ENCODE measurements around the gene PTPRK.

The PTPRK gene

DNA sequence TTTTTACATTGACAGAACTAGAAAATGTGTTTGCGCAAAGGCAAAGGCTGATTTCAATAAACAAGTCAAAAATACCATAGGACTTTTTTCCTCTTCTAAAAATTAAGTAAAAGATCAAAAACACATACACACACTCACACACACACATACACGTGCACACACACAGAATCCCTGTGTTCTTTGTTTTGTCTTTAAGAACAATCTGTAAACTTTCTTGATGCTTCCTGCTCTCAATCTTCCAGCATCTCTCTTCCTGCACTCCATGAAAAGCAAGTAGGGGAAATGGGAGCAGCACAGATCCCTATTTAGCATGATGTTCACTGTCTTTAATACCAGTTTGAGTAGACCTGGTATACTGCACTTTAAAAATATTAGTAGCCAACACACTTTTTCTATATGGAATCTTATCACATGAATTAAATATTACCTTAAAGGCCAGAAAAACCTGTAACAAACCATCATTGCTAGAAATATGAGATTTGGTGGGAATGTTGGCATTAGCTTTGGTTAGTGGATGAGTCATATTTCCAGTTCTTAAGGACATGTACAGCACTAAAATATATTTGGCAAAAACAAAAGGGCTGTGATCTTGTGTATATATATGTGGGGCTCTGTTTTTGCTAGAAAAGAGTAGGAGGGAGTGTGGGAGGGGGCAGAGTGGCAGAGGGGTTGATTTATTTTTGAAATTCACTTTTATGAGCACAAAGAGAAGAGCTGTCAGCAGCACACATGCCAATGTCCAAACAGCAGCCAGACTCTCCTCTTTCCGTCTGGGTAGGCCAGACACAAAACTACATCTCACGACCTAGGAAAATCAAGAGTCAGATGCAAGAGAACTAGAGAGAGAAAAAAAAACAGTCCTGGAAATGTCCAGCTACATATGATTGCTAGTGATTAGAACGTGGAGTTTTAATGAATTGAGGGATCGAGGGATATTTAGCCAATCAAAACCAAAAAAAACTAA lies 4.6 kb downstream of the PTPRK start:
- DNase-seq, result no peak

DNA sequence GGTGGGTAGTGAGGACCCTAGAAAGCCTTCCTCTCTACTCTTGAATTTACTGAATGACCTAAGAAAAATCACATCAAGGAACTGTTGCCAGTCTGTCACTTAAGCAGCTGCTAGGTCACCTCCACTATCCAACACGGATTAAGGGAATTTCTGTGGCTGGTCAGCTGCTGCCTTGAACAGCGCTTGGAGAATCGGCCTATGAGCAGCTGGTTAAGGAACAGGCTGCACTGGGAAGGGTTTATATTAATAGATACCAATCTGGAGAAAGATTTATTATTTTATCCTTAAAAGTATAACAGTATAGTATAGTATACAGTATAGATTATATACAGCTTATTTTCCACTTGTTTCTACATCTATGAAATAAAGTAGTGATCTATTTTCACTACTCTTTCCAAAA lies 6.5 kb downstream of the PTPRK start:
- no peak for DNase-seq

DNA sequence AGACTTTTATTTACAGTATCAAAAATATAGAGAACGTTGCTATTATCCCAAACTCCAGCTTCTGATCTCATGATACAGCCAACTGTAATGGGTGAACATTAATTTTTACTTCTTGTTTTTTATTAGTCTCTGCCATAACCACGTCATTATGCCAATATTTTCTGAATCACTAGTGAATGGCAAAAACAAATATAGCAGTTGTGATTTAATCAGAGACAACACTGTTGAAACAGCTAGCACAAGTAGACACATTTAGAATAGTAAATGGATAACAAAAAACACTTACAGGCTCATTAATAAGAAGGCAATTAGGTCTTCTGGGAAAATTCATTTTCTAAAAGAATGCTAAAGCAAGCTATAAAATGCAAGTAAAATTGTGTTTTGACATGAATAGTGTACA lies 8.1 kb downstream of the PTPRK start:
- DNase-seq, result no peak

DNA sequence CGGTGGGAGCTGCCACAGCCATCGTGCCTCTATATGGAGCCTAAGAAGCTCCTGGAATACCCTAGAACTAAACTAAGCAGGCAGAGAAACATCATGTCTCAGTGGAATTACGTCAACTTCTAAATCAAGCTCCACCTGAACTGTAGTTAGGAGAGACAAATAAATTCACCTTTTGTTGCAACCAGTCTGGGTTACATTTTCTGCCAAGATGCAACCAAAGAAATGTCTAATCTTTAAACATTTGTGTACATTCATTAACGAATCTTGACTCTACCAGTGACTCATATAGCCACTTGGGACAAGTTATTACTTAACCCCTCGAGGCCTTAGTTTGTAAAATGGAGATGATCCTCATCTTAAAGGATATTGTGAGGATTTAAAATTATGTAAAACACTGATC lies 8.9 kb downstream of the PTPRK start:
- DNase-seq, result no peak

DNA sequence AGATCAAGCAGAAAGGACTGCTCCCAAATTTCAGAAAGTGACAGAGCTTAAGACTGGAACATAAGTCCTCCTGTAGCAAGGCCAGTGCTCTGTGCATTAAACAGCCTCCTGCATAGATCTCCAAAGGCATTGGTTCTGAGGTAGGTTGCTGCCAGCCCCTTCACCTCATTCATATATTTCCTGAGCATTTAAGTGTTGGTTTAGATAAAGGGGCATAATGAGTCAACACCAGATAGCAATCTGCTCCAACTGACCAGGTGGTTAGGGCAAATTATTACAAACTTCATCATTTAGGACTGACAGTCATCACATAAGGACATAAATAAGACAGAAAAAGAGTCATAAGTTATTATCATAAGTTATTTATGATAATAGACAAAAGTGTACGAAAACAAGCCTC lies 10.7 kb downstream of the PTPRK start:
- no peak for DNase-seq

DNA sequence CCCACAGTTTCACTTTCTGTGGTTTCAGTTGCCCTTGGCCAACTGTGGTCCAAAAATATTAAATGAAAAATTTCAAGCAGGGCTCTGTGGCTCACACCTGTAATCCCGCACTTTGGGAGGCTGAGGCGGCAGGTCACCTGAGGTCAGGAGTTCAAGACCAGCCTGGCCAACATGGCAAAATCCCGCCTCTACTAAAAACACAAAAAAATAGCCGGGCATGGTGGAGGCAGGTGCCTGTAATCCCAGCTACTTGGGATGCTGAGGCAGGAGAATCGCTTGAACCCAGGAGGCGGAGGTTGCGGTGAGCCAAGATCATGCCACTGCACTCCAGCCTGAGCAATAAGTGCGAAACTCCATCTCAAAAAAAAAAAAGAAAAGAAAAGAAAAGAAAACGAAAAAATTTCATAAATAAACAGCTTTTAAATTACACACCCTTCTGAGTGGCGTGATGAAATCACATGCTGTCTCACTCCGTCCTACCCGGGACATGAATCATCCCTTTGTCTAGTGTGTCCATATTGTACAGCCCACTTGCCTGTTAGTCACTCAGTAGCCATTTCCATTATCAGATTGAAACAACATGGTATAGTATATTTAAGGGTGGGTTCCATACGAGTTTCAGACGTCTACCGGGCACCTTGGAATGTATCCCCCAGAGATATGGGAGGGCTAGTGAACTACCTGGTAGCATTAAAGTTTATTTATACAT lies 11.7 kb downstream of the PTPRK start:
- DNase-seq, result no peak

DNA sequence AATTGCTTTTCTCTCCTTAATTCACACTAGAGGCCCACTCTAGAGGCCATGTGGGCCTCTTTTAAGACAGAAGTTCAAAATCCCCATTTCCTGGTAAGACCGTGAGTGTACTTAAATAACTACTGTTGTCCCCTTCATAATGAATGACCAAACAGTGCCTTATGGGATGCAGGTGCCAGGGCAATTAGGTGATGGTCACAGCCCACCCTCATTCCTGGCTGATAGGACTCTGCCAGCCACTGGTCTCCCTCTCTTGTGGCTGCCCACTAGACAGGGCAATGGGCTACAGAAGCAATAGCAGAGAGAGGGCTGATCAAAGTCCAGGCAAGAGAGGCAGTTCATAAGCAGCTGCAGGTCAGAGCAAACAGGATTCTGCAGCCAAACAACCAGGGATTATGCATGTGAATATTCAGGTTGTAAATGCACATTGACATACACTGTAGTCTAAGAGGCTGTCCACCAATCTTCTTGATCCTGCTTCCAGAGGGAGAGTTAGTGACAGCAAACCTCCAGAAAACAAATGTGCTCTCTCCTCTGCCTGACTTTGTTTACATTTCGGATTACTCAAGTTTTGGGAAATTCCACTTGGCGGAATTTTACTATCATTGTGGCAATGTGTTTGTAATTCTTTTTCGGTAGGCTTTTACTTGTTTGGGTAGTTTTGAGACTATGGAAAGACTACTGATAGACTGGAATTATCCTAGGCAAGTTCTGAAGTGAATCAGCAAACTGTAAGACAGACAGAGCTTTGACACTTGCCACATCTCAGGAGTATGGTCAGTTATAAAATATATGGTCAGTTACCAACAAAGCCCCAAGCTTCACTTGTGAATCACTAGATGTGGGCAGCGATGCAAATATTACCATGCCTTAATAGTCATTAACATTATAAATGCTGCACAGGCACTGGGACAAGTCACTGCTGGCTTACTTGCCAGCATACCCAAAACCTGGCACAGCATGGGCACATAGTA lies 12.8 kb downstream of the PTPRK start:
- DNase-seq, result no peak

DNA sequence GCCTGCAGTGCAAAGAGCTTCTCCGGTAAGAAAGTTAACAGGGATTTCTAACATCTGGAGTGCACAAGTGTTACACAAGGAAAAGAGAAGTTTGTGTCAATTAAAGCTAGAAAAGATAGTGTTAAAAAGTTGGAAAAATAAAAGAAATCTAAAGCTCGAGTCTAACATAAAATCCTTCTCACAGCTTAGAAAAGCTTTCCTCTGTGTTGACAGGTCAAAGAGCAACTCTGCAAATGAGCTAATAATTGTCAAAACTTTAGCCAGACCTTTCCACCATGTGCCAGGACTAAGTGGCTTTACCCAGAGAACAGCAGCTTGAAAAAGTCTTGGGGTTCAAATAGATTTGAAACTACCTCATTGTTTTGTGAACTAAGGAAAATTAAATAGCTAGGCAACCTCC lies 14.8 kb downstream of the PTPRK start:
- no peak for DNase-seq

DNA sequence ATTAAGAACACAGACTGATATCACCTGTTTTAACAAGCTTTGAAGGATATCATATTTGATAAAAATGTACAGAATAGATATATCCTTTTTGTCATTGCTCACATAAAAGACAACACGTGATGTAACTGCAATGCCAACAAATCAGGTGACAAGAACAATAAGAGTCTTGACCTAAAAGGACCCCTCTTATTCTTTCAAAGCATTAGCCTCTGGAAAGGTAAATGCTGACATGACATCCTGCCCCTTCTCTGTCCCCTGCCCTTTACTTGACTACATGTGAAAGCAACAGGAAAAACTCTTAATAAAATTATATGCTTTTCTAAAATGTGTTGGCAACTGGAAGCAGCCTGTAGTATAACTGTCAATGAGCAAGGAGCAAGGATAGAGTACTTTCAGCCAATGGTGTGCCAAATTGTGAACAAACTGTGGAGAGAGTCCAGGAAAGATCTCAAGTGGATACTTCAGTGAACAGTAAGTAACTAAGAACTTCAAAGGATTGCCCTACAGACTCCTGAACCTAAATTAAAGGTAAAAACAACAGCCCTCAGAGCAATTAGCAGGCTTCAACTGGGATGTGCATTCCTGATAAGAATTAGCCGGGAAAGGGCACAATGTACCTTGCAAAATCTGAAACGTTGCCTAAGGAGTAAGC lies 16.3 kb downstream of the PTPRK start:
- no peak for DNase-seq

DNA sequence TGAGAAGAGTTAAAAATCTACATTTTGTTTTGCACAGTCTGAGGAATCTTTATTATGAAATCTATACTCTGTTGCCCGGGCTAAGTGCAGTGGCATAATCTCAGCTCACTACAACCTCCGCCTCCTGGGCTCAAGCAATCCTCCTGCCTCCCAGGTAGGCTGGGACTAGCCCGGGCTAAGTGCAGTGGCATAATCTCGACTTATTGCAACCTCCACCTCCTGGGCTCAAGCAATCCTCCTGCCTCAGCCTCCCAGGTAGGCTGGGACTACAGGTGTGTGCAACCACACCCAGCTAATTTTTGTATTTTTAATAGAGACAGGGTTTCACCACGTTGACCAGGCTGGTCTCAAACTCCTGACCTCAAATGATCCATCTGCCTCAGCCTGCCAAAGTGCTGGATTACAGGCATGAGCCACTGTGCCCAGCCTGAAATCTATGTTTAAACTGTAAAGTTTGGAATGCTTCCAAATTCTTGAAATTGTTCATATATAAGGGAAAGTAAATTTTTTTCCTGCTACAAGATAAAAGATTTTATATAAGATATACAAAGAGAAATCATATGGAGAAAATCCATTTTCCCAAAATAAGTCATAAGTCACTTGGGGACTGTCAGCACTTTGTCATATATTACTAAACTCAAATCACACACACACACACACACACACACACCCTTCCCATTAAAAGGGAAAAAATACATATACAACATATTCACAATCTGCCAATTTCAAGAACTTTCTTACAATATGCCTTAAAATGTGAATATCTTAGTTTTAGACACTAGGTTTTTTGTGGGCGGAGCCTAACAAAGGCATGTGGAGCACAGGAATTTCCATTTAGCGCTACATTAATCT lies 19.4 kb downstream of the PTPRK start:
- DNase-seq, result no peak

DNA sequence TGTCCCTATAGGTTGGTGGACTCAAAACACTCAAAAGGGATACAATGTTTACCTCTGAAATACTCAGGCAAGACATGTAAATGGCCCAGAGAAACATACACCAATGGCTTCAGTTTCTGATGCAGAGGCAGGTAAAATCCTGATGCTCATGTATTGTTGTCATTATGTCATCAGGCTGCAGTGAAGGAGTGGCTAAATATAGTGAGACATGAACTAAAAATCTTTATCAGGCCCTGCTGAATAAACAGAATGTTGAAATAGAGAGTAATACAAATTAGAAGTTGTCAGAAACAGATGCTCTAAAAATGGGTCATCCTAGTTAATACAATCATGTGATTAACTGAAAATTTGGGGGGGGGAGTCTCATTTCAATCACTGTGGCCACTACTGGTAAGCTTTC lies 20.4 kb downstream of the PTPRK start:
- no peak for DNase-seq

DNA sequence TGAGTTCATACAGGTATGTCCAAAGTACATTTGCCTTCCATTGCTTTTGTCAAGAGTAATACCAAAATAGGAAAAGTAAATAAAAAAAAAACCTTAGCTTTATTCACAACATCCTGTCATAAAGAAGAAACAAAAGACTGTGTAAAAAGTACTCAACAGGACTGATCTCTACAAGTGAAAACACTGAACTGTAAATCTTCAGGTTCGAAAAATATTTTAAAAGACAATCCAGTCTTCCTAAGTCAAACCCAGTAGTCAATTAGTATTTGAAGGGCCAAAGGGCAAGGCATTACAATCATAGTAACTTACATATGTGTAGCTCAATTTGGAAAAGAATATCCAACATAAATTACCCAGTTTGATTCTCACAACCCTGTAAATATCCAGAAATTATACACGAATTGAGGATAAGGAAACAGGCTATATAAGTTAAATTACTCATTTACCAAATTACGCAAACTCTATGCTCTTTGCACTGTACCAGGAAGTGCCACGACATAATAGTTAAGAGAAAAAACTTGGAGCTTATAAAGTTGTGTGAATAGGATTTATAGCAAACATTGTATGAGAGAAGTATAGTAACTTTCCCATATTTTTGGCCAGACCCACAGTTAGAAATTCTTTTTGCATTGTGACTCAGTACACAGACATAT lies 21.2 kb downstream of the PTPRK start:
- no peak for DNase-seq

DNA sequence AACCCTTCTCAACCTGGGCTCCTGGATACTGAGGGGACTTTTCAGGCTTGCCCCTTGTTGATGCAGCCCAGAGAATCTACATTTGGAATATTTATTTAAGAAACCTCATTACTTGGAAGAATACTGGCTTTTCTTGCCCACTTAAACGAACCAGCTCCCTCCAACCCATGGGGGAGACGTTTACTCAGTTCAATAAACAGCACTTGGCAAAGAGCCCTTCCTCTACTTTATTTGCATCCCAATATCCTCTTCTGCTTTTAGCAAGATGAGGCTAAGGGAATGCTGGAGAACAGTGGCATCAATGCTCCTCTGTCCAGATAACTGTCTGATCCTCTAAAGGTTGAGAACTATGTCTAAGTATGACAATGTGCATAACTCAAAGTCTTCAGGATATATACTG lies 22.2 kb downstream of the PTPRK start:
- DNase-seq, result no peak

DNA sequence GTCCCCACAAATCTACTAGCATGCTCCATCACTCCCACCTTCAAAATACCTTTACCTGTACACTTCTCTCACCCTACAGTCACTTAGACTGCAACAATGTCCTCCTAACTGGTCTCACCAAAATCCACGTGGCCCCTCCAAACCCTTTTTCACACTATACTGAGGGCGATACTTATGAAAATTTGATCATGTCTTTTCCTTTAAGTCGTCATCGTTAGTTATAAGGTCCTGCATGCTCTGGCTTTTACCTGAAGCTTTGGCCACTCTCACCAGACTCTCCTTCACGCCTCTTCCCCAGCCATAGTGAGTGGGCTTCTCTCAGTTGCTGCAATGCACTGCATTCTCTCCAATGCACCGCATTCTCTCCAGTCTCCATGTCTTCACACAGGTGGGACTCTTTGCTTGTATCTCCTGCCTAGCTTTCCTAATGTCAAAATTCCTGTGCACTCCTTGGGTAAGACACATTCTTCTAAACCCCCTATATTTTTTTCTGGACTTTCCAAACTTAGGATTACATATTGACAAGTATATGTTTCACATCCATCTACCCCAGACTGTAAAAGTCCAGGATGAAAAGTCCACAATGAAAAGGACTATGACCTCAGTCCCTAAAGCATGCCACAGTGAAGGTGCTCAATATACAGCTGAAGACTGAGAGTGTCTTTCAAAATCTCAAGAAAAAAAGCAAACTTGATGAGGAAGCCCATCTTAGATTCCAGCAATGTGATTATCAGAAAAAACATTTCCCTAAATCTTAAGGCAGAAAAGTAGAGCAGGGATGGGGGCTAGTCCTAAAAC lies 24.7 kb downstream of the PTPRK start:
- DNase-seq, result no peak

DNA sequence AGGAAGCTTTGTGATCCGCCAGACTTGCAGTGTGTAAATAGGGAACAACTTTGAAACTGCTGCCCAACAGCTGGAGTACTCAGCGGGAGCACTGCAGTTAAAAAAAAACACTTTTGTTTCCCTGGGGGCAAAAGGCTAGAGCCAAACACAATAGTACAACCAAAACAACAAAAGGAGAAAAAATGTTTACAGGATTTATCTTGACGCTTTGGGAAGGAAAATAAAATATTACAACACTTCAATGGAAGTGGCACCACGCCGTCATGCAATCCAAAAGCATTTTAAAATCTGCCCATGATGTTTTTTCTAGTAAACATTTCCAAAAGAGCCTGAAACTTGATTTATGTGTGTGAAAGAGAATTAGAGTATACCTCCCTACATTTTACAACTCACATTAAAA lies 26.0 kb downstream of the PTPRK start:
- no peak for DNase-seq

DNA sequence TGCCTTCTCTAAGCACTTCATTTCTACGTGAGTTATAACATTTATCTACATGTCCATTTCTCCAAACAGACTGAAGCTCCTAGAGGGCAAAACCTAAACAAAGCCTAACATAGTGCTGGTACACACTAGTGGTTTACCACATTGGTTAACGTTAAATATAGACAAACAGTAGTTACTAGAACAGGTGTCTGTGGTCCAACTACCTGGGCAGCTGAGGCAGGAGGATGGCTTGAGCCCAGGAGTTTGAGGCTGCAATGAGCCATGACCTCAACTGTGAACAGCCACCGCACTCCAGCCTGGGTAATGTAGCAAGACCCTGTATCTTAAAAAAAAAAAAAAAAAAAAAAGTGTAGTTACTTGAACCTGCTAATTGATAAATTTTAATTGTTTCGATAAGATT lies 26.5 kb downstream of the PTPRK start:
- DNase-seq, result no peak

DNA sequence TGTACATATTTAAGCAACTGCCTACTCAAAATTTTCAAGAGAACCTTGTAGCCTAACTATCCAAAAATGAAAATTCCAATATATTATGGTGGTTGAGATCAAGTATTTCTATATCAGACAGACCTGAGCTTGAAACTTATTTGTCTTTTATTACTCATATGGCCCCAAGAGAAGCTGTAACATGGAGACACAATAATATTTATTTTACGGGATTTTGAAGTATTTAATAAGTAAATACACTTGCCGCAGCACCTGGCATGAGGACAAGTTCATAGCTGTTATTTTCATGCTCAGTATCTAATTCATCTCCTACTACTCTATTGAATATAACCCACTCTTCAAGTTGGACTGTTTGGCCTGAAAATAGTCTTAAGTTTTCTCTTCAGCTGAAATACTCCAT lies 28.0 kb downstream of the PTPRK start:
- DNase-seq, result no peak

DNA sequence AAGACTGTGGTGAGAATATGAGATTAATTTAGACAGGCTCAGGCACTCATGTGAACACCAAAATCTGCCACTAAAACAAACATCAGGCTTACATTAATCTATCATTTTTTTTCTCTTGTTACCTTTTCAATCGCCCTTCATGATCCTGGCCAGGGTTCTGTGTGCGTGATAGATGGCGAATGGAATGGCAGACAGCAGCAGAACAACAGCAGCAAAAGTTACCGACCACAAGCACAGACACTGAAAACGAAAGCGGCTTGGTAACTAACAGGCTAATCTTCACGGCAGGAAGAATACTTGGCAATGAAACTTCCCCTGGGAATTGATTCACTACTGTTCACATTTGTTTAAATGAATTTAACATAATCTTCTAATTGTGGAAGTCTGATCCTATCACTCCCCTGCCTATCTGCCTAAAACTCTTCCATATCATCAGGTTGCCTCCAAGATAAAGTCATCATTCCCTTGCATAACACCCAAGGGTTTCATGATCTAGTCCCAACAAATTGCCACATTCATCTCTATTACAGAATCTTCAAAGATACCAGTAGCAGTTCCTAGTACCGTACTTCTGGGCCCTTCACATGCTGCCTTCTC lies 28.7 kb downstream of the PTPRK start:
- DNase-seq, result no peak

DNA sequence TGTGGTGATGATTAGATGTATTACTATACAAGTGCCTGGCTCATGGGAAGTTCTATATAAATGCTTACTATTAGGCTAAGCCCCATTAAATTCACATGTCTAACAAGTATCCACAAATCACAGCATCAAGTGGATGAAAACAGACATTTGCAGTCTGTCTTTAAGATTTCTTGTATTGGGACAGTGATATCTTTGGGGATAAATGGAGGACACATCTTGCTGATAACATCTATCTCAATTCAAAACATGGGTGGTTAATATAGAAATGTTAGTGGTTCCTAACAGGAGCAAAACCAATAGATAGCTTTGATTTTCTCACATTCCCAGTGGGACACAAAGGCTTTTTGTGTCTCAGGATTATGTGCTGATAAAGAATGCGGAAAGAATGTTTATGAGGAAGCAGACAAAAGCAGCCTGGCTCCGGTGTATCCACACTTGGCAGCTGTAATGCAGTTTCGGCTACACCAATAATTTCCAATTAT lies 29.3 kb downstream of the PTPRK start:
- no peak for DNase-seq

DNA sequence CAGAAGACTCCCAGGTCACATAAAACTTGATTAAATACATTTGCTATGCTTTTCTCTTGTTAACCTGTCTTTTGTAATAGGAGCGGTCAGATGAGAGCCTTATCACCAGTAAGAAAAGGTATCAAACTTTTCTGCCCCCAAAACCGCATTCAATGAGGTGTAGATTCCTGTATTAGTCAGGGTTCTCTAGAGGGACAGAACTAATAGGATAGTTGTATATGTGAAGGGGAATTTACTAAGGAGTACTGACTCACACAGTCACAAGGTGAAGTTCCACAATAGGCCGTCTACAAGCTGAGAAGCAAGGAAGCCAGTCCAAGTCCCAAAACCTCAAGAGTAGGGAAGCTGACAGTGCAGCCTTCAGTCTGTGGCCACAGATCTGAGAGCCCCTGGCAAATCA lies 32.7 kb downstream of the PTPRK start:
- DNase-seq, result no peak
